GM12801 (cell line): ENCODE measurements around the gene GDAP1L1.

ENCODE experiments used
- CTCF ChIP-seq: IDR thresholded peaks from one replicate; pipeline ENCODE4 v1.5.1; 2011; ENCODE audit warnings: control low read depth; ENCODE audit not compliant: insufficient read length; ENCODE audit errors: extremely low read depth

Gene GDAP1L1

DNA sequence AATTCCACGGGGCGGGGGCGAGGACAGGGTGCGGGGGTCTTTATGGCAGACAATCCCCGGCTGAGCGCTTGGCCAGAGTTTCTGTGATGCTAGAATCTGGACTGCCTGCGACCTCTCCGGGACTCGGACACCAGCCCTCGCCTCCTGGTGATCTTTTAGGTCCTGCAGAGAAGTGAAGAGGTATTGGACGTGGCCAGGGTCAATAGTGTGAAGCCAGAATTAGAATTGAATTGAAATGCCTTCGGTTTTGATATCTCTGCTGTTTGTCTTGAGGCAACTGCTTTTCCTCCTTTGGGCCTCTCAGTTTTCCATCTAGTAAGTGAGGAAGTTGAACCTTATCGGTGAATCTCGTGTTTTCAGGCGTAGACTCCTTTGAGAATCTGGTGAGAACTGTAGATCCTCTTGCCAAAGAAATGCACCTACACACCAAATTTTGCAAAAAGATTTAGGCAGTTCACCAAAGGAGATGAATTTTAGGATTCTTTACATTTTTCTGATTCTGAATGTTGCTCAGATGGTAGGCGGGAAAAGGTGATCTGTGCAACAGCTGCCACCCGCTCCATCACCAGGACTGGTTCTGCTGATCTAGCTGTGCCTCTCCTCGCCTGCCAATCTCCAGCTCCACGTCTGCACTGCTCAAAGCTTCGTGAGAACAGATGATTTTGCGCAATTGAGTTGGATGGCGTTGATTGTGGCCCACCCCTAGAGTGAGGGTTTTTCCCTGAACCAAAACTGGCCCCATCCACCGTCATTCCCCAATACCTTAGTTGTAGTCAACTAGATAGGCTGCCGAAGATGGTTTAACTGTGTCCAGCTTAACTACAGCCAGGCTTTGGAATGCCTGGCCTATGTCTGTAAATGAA is 35.7 kb upstream of the GDAP1L1 start:
- no peak for TF ChIP-seq CTCF

GRCh38 chr20:44212792-44213191 is 34.3 kb upstream of the GDAP1L1 start:
- TF ChIP-seq CTCF = no peak

DNA sequence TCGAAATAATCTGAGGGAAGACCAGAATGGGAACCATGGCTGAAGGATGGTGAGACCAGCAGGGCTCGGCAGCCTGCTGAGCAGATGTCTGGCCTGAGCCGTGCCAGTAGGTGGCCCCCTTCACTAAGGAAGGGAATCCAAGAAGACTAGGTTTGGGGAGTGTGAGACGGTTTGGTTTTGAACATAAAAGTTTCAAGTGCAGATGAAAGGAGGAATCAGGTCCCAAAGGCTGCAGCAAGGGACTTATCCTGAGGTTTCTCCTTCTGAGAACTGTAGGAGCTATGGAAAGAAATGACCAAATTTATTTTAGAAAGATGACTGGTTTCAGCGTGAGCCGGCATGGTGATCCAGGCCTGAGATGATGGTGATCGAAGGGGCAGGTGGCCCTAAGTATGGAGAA is 32.0 kb upstream of the GDAP1L1 start:
- peak; percentile 27 for TF ChIP-seq CTCF

DNA sequence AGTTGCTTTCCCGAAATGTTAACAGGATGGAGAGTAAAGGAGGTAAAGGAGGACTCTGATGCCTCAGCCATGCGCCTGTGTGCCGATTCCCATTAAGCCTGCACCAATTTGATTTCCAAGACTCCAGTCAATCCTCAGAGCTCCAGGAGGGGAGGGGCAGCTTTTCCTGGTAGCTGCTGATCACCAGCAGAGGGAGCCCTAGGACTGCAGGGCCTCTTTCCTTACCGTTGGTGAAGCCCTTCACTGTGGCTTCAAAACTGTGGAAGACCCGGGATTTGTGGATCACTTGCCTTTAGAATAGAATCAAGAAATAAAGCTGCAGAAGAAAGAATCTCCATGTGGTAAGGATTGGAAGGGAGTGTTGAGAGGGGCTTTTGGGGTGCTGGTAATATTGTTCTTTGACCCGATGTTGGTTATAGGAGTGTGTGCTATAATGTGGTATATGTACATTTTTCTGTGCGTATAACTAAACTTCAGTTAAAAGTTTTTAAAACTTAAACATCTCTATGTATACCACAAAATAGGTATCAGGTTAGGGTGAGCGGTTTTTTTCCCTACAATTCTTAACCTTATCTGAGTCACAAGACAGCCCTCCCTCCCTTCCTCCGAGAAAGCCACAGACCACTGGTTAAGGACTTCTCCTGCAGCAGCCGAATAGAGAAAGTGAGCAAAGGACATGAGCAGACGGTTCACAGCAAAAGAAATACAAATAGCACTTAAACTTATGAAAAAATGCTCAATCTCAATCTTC is 29.6 kb upstream of the GDAP1L1 start:
- TF ChIP-seq CTCF = peak; percentile 62

DNA sequence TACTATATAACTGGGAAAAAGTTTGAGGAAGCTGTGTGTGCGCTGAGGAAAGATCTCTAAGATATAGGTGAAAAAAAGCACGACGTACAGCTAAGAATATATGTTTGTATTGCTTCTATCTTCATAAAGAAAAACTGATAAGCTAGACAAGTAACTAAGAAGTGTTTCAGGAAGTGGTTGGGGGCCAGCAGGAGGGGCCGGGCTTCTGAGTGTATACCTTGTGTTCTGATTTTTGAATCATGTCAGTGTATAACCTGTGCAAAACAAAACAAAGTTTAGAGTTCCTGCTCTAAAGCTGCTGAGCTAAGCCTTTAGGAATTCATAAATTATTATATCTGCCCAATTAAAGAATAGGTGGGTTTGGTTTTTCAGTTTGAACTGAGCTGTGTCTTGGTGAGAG is 28.7 kb upstream of the GDAP1L1 start:
- no peak for TF ChIP-seq CTCF

GRCh38 chr20:44219170-44219730 is 27.9 kb upstream of the GDAP1L1 start:
- TF ChIP-seq CTCF = no peak

- TF ChIP-seq CTCF = no peak
Measured at GRCh38 chr20:44219791-44220190, 27.3 kb upstream of the GDAP1L1 start.
